Eye (tissue), 1 donor: Measurements from ENCODE around the gene AGPAT3.

Experiments
- DNase-seq: peaks from one replicate; pipeline ENCODE4 v3.0.0-alpha.2; 2015

Gene AGPAT3

GRCh38 chr21:43925609-43926008 is 60.6 kb downstream of the AGPAT3 start:
- no peak for DNase-seq

- no peak for DNase-seq
Observed at GRCh38 chr21:43926196-43926595, 61.2 kb downstream of the AGPAT3 start.

GRCh38 chr21:43927591-43928221 is 62.7 kb downstream of the AGPAT3 start:
- DNase-seq: no peak

- DNase-seq: no peak
Observed at GRCh38 chr21:43928222-43929125, 63.5 kb downstream of the AGPAT3 start.

GRCh38 chr21:43929217-43929971 is 64.4 kb downstream of the AGPAT3 start:
- DNase-seq: peak; percentile 74

GRCh38 chr21:43930074-43930847 is 65.2 kb downstream of the AGPAT3 start:
- no peak for DNase-seq

GRCh38 chr21:43930848-43931375 is 65.9 kb downstream of the AGPAT3 start:
- no peak for DNase-seq

GRCh38 chr21:43931489-43931888 is 66.5 kb downstream of the AGPAT3 start:
- DNase-seq: peak; percentile 44

- DNase-seq: no peak
Observed at GRCh38 chr21:43932005-43932404, 67.0 kb downstream of the AGPAT3 start.

- DNase-seq: no peak
Observed at GRCh38 chr21:43933199-43933598, 68.2 kb downstream of the AGPAT3 start.

GRCh38 chr21:43933680-43934079 is 68.7 kb downstream of the AGPAT3 start:
- no peak for DNase-seq

- DNase-seq: no peak
Observed at GRCh38 chr21:43934116-43934515, 69.1 kb downstream of the AGPAT3 start.

- DNase-seq: no peak
Observed at GRCh38 chr21:43934716-43935705, 70.0 kb downstream of the AGPAT3 start.

GRCh38 chr21:43935711-43936110 is 70.7 kb downstream of the AGPAT3 start:
- DNase-seq: no peak

GRCh38 chr21:43936247-43936967 is 71.4 kb downstream of the AGPAT3 start:
- DNase-seq: no peak

GRCh38 chr21:43937051-43937832 is 72.2 kb downstream of the AGPAT3 start:
- DNase-seq: no peak

- no peak for DNase-seq
Observed at GRCh38 chr21:43937891-43938309, 72.9 kb downstream of the AGPAT3 start.

GRCh38 chr21:43938751-43939442 is 73.9 kb downstream of the AGPAT3 start:
- peak; percentile 86 for DNase-seq
